Naive thymus-derived CD4-positive, alpha-beta T cell (primary cell): ENCODE results near the gene TSHZ1. TPM values are rescaled to one million over a fixed set of nuclear protein-coding genes. Genes with fewer than 3 reads are reported as not detected.

Source experiments
- ATAC-seq: fragments of 150-1000 bp; cut with Tn5 transposase; 2 replicates; pipeline ENCODE4 v1.10.0; 2021; ENCODE audit warnings: mild to moderate bottlenecking, moderate library complexity
- CTCF ChIA-PET: fragments of 350-600 bp; sonication (Branson Sonifier 250); formaldehyde crosslinking; loops from one replicate; lab custom pipeline; 2021; ENCODE audit warnings: antibody characterized with exemption; lab: Charles Lee
- POLR2A ChIA-PET: fragments of 350-600 bp; sonication (Branson Sonifier 250); formaldehyde crosslinking; loops from one replicate; lab custom pipeline; 2021; ENCODE audit warnings: antibody characterized with exemption, inconsistent platforms; lab: Charles Lee
- DNase-seq, 9 donors: peaks; one replicate each; pipeline versions ENCODE4 v3.0.0 to v3.0.0-alpha.2; 2020 to 2022; ENCODE audit warnings: mixed read lengths in 1 of 9
- H3K27ac ChIP-seq: one replicate; pipeline ENCODE4 v1.7.0; 2013; ENCODE audit warnings: mild to moderate bottlenecking, low read depth, low read length, moderate library complexity
- H3K27me3 ChIP-seq, 2 donors: one replicate each; pipeline ENCODE4 v1.7.0; 2013; ENCODE audit warnings: low read length in 2 of 2, mild to moderate bottlenecking in 2 of 2, moderate library complexity in 2 of 2; ENCODE audit not compliant: control insufficient read depth in 2 of 2, insufficient read depth in 2 of 2
- H3K36me3 ChIP-seq, 3 experiments: 1 replicate in 2 of 3; 2 replicates in 1 of 3; pipeline ENCODE4 v1.7.0; 2013; ENCODE audit warnings: low read length in 3 of 3, mild to moderate bottlenecking in 3 of 3, moderate library complexity in 1 of 3; ENCODE audit not compliant: insufficient read depth in 3 of 3, control insufficient read depth in 2 of 3
- H3K4me1 ChIP-seq, 2 donors: one replicate each; pipeline ENCODE4 v1.7.0; 2013; ENCODE audit warnings: low read length in 2 of 2, mild to moderate bottlenecking in 2 of 2, moderate library complexity in 1 of 2; ENCODE audit not compliant: control insufficient read depth in 2 of 2, insufficient read depth in 2 of 2
- H3K4me3 ChIP-seq: 2 replicates; pipeline ENCODE4 v1.7.0; 2013; ENCODE audit warnings: mild to moderate bottlenecking, low read length
- H3K9me3 ChIP-seq, 3 experiments: 1 replicate in 2 of 3; 2 replicates in 1 of 3; pipeline ENCODE4 v1.7.0; 2013; ENCODE audit warnings: low read length in 3 of 3; ENCODE audit not compliant: control insufficient read depth in 2 of 3
- H3K27ac Mint-ChIP-seq, 9 donors: one replicate each; pipeline ENCODE4 v1.8.0; 2020 to 2022; ENCODE audit warnings: mixed read lengths in 9 of 9, mild to moderate bottlenecking in 8 of 9, moderate library complexity in 5 of 9, inconsistent platforms in 2 of 9
- H3K27me3 Mint-ChIP-seq, 5 donors: one replicate each; pipeline ENCODE4 v1.8.0; 2021 to 2022; ENCODE audit warnings: mixed read lengths in 5 of 5, mild to moderate bottlenecking in 1 of 5
- H3K36me3 Mint-ChIP-seq, 5 donors: one replicate each; pipeline ENCODE4 v1.8.0; 2020 to 2022; ENCODE audit warnings: mixed read lengths in 5 of 5, mild to moderate bottlenecking in 3 of 5, inconsistent platforms in 1 of 5
- H3K4me1 Mint-ChIP-seq, 7 donors: one replicate each; pipeline ENCODE4 v1.8.0; 2020 to 2022; ENCODE audit warnings: mixed read lengths in 7 of 7, mild to moderate bottlenecking in 3 of 7, inconsistent platforms in 1 of 7
- H3K4me3 Mint-ChIP-seq, 10 donors: one replicate each; pipeline ENCODE4 v1.8.0; 2020 to 2022; ENCODE audit warnings: mild to moderate bottlenecking in 10 of 10, mixed read lengths in 10 of 10, moderate library complexity in 6 of 10, inconsistent platforms in 2 of 10
- H3K9me3 Mint-ChIP-seq, 11 donors: one replicate each; pipeline ENCODE4 v1.8.0; 2020 to 2022; ENCODE audit warnings: mixed read lengths in 11 of 11, mild to moderate bottlenecking in 4 of 11, inconsistent platforms in 1 of 11, moderate library complexity in 1 of 11
- intact Hi-C, 2 donors: fragments of 100-400 bp; cut with micrococcal nuclease; formaldehyde crosslinking; loops; one replicate each; pipeline ENCODE4 v1.15.1; 2023
- polyA plus RNA-seq, 2 donors: library from polyadenylated mRNA; unstranded; fragments of 300-500 nt; fragmentation: Illumina TruSeq; gene quantifications; one replicate each; pipeline ENCODE4 v1.2.3, GENCODE V29; 2021
- total RNA-seq, 6 experiments: library from RNA in 5 of 6; stranded (reverse) in 5 of 6; gene quantifications; 1 replicate in 5 of 6; 2 replicates in 1 of 6; pipeline ENCODE4 v1.2.3 and lab custom pipeline; 2021 to 2026

TSHZ1 gene
- total RNA-seq (10 to 100 TPM; 17.9 to 33.5 (median 25.7) TPM), polyA plus RNA-seq (1 to 10 TPM; 4.5 to 6.6 TPM), total RNA-seq (lab: John Stamatoyannopoulos, UW) (55.2 reads per million, percentile 73 among the genes with 10 or more reads in this experiment)

GRCh38 chr18:75210274-75211001, at the start of gene TSHZ1:
Gene TSHZ1, plus strand, starts transcription at chr18:75210797. Its CDS starts 1,080 bp downstream, at chr18:75211877.
- Histone ChIP-seq H3K27ac (peak within 1 kb of the TSS; percentile 90), H3K27me3 (no peaks in the 10 kb centered on the region), H3K9me3 (no peaks in the 10 kb centered on the region), H3K4me3 (peak within 1 kb of the TSS; percentile 89), H3K36me3 (peaks cover 0 to 5% (median 0%) of the 10 kb centered on the region in 3 experiments), H3K4me1 (peaks cover 35 to 44% of the 10 kb centered on the region in 2 donors)
- Mint-ChIP-seq H3K27me3 (peaks cover 0 to 28% (median 0%) of the 10 kb centered on the region in 5 donors), H3K27ac (peak within 1 kb of the TSS; percentile 94 to 99 (median 96)), H3K9me3 (peaks cover 0 to 5% (median 0%) of the 10 kb centered on the region in 11 donors), H3K4me3 (peak within 1 kb of the TSS; percentile 93 to 100 (median 99)), H3K36me3 (peaks cover 0 to 17% (median 8%) of the 10 kb centered on the region in 5 donors), H3K4me1 (peaks cover 47 to 73% (median 62%) of the 10 kb centered on the region in 7 donors)
- peak; percentile 70 for ATAC-seq
- intact Hi-C loops: loop anchor here (1.0 to 5.0 kb wide), 13 partner anchors 37 to 1282 kb away; partner anchors contain the start of genes CNDP2 (in 1 of the 2), TIMM21 (in 1 of the 2) and ZNF407 (in 1 of the 2)
- DNase-seq: peak in 8 of 9 donors; percentile 35 to 89 (median 81)
- CTCF ChIA-PET: interaction anchor here (0.6 to 1.8 kb wide), 8 partner anchors 11 to 879 kb away, joined by 3 to 10 read pairs (median 3); no protein-coding TSS in a partner anchor
- POLR2A ChIA-PET: interaction anchor here (0.6 to 7.5 kb wide), 34 partner anchors 8 to 1101 kb away, joined by 3 to 91 read pairs (median 4); partner anchors contain the start of gene ZNF407

GRCh38 chr18:75161256-75162028, 49.2 kb upstream of the TSHZ1 start:
- Histone ChIP-seq H3K36me3 (no peaks in the 10 kb centered on the region), H3K4me1 (no peaks in the 10 kb centered on the region), H3K9me3 (peaks cover 0 to 6% (median 0%) of the 10 kb centered on the region in 3 experiments), H3K27ac (peak overlapping the region; percentile 69), H3K4me3 (peak overlapping the region; percentile 77), H3K27me3 (no peaks in the 10 kb centered on the region)
- peaks cover 0 to 13% (median 0%) of the 10 kb centered on the region in 11 donors for H3K9me3 Mint-ChIP-seq
- H3K4me1 Mint-ChIP-seq: peaks cover 7 to 28% (median 12%) of the 10 kb centered on the region in 7 donors
- DNase-seq (peak in 7 of 9 donors; percentile 26 to 51 (median 37)), ATAC-seq (peak; percentile 77)
- H3K4me3 Mint-ChIP-seq: peak overlapping the region; percentile 80 to 95 (median 91)
- ChIA-PET CTCF (interaction anchor here (0.5 kb wide), 1 partner anchor 547 kb away, joined by 3 read pairs; no protein-coding TSS in a partner anchor), POLR2A (interaction anchor here (0.6 to 0.7 kb wide), 3 partner anchors 72 to 114 kb away, joined by 3 read pairs; no protein-coding TSS in a partner anchor)
- peaks cover 0 to 4% (median 0%) of the 10 kb centered on the region in 5 donors for H3K36me3 Mint-ChIP-seq
- H3K27ac Mint-ChIP-seq: peak overlapping the region in 8 of 9 donors; percentile 79 to 93 (median 88)
- H3K27me3 Mint-ChIP-seq: peaks cover 0 to 4% (median 0%) of the 10 kb centered on the region in 5 donors
- intact Hi-C loops: loop anchor here in 1 of 2 donors (1.0 to 2.0 kb wide), 4 partner anchors 47 to 318 kb away; partner anchors contain the start of gene PTGR3

- Mint-ChIP-seq H3K4me3 (peak overlapping the region in 6 of 10 donors; percentile 25 to 95 (median 90)), H3K27me3 (peaks cover 0 to 4% (median 0%) of the 10 kb centered on the region in 5 donors), H3K27ac (peak overlapping the region in 2 of 9 donors; percentile 88), H3K9me3 (peaks cover 0 to 13% (median 0%) of the 10 kb centered on the region in 11 donors), H3K4me1 (peaks cover 7 to 24% (median 12%) of the 10 kb centered on the region in 7 donors), H3K36me3 (peaks cover 0 to 4% (median 0%) of the 10 kb centered on the region in 5 donors)
- ChIA-PET POLR2A (interaction anchor here (0.7 to 1.5 kb wide), 2 partner anchors 48 to 120 kb away, joined by 3 to 4 read pairs; partner anchors contain the start of gene TSHZ1), CTCF (no interaction called here)
- DNase-seq (no peak), ATAC-seq (no peak)
- Histone ChIP-seq H3K9me3 (peaks cover 0 to 6% (median 0%) of the 10 kb centered on the region in 3 experiments), H3K36me3 (no peaks in the 10 kb centered on the region), H3K4me3 (no peak overlapping the region), H3K27me3 (no peaks in the 10 kb centered on the region), H3K27ac (no peak overlapping the region), H3K4me1 (no peaks in the 10 kb centered on the region)
- intact Hi-C loops: no loop called here
Measured at GRCh38 chr18:75162467-75162866, 48.1 kb upstream of the TSHZ1 start.

- POLR2A ChIA-PET: interaction anchor here (0.7 to 1.5 kb wide), 2 partner anchors 48 to 120 kb away, joined by 3 to 4 read pairs; partner anchors contain the start of gene TSHZ1
- intact Hi-C loops: no loop called here
Measured at GRCh38 chr18:75162978-75163377, 47.6 kb upstream of the TSHZ1 start.

GRCh38 chr18:75163736-75164135, 46.9 kb upstream of the TSHZ1 start:
- no peak overlapping the region for H3K4me3 Mint-ChIP-seq
- H3K36me3 ChIP-seq: no peaks in the 10 kb centered on the region
- H3K4me1 ChIP-seq: no peaks in the 10 kb centered on the region
- peaks cover 0 to 4% (median 0%) of the 10 kb centered on the region in 5 donors for H3K27me3 Mint-ChIP-seq
- intact Hi-C loops: no loop called here
- H3K4me1 Mint-ChIP-seq: peaks cover 7 to 24% (median 12%) of the 10 kb centered on the region in 7 donors
- no peak overlapping the region for H3K27ac Mint-ChIP-seq
- peaks cover 0 to 13% (median 0%) of the 10 kb centered on the region in 11 donors for H3K9me3 Mint-ChIP-seq
- no peak for ATAC-seq
- ChIA-PET POLR2A (interaction anchor here (1.5 kb wide), 1 partner anchor 47 kb away, joined by 4 read pairs; the partner anchor contains the start of gene TSHZ1), CTCF (no interaction called here)
- DNase-seq: no peak
- H3K9me3 ChIP-seq: peaks cover 0 to 6% (median 0%) of the 10 kb centered on the region in 3 experiments
- peaks cover 0 to 4% (median 0%) of the 10 kb centered on the region in 5 donors for H3K36me3 Mint-ChIP-seq
- H3K27me3 ChIP-seq: no peaks in the 10 kb centered on the region
- H3K4me3 ChIP-seq: no peak overlapping the region
- H3K27ac ChIP-seq: no peak overlapping the region

More at GRCh38 chr18:75162978-75163377, 47.6 kb upstream of the TSHZ1 start:
- peaks cover 0 to 4% (median 0%) of the 10 kb centered on the region in 5 donors for H3K27me3 Mint-ChIP-seq
- peaks cover 0 to 4% (median 0%) of the 10 kb centered on the region in 5 donors for H3K36me3 Mint-ChIP-seq
- peaks cover 0 to 6% (median 0%) of the 10 kb centered on the region in 3 experiments for H3K9me3 ChIP-seq
- no peak overlapping the region for H3K4me3 ChIP-seq
- H3K4me1 Mint-ChIP-seq: peaks cover 7 to 24% (median 12%) of the 10 kb centered on the region in 7 donors
- H3K4me3 Mint-ChIP-seq: peak overlapping the region in 1 of 10 donors; percentile 10
- no peaks in the 10 kb centered on the region for H3K27me3 ChIP-seq
- DNase-seq (no peak), ATAC-seq (no peak)
- no peaks in the 10 kb centered on the region for H3K36me3 ChIP-seq
- H3K4me1 ChIP-seq: no peaks in the 10 kb centered on the region
- no peak overlapping the region for H3K27ac Mint-ChIP-seq
- peaks cover 0 to 13% (median 0%) of the 10 kb centered on the region in 11 donors for H3K9me3 Mint-ChIP-seq
- no peak overlapping the region for H3K27ac ChIP-seq
- CTCF ChIA-PET: no interaction called here
